ENCODE data around the gene PLD3. TPM values are rescaled to one million over a fixed set of nuclear protein-coding genes. Genes with fewer than 3 reads are reported as not detected.

The PLD3 gene
- total RNA-seq, 1 donor from 2014 or later, result 116 TPM

DNA sequence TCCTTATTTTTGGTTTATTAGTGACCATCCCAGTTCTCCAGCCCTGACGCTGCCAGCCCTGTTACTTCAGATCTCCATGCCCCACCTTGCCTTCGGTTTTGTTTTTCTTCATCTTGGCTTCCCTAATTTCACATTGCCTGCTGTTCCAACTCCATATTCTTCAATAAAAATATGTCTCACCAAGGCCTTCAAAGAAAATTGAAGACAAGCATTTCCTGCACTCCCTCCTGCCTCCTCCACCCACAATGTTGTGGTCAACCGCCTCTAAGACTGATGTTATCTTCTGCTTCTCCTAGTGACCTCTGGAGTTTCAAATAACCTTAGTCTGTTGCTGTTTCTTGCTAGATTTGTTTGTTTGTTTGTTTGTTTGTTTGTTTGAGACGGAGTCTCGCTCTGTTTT, 14.6 kb downstream of the PLD3 start:
- H3K27ac ChIP-seq, result no peak overlapping the region
- peaks cover 11% of the 10 kb centered on the region for H3K4me1 ChIP-seq
- H3K4me3 ChIP-seq, result no peak overlapping the region
- H3K27me3 ChIP-seq, result no peaks in the 10 kb centered on the region
- TF ChIP-seq, protein P1, sequence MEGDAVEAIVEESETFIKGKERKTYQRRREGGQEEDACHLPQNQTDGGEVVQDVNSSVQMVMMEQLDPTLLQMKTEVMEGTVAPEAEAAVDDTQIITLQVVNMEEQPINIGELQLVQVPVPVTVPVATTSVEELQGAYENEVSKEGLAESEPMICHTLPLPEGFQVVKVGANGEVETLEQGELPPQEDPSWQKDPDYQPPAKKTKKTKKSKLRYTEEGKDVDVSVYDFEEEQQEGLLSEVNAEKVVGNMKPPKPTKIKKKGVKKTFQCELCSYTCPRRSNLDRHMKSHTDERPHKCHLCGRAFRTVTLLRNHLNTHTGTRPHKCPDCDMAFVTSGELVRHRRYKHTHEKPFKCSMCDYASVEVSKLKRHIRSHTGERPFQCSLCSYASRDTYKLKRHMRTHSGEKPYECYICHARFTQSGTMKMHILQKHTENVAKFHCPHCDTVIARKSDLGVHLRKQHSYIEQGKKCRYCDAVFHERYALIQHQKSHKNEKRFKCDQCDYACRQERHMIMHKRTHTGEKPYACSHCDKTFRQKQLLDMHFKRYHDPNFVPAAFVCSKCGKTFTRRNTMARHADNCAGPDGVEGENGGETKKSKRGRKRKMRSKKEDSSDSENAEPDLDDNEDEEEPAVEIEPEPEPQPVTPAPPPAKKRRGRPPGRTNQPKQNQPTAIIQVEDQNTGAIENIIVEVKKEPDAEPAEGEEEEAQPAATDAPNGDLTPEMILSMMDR (IDR thresholded peaks at IDR 0.05), result no peak
- no peak for TF ChIP-seq EZH2phosphoT487 (IDR thresholded peaks at IDR 0.05)
- no peaks in the 10 kb centered on the region for H3K9me3 ChIP-seq (ENCODE audit: low read depth)
- Mint-ChIP-seq H3K9me3 (no peaks in the 10 kb centered on the region), H3K27ac (no peak overlapping the region), H3K4me3 (no peak overlapping the region), H3K4me1 (peaks cover 23% of the 10 kb centered on the region), H3K36me3 (no peaks in the 10 kb centered on the region), H3K27me3 (ENCODE audit: insufficient read depth, low read depth) (no peaks in the 10 kb centered on the region)
- H3F3A ChIP-seq (ENCODE audit: low read depth), result peaks cover 10% of the 10 kb centered on the region
- H4K20me1 ChIP-seq (ENCODE audit: low read depth), result peaks cover 17% of the 10 kb centered on the region
- no peaks in the 10 kb centered on the region for H3K79me2 ChIP-seq (ENCODE audit: low read depth)
- H3K9ac ChIP-seq, result no peak overlapping the region
- H3K4me2 ChIP-seq, result no peak overlapping the region
- H3K36me3 ChIP-seq, result no peaks in the 10 kb centered on the region
- no peak overlapping the region for H2AFZ ChIP-seq (replicated peaks)
- no peak for DNase-seq (ENCODE audit: low spot score)

DNA sequence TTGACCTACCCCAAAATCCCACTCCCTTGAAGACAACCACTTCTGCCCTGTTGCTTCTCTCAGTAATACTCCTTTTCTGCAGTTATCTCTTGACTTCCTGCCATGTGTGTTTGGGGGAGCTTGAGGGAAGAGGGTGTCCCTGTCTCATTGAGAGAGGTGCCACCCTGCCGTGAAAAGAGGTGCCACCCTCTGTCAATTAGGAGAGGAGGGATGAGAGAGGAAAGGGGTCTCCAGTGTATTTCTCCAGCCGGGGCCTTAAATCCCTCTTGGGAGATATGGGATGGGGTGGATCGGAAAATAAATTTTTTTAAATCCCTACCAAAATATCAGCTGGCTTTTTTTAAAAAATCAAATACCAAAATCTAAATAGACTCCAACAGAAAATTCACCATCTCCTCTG, 16.5 kb downstream of the PLD3 start:
- no peaks in the 10 kb centered on the region for H3K79me2 ChIP-seq (ENCODE audit: low read depth)
- Mint-ChIP-seq H3K9me3 (no peaks in the 10 kb centered on the region), H3K27ac (peak overlapping the region; percentile 82)

DNA sequence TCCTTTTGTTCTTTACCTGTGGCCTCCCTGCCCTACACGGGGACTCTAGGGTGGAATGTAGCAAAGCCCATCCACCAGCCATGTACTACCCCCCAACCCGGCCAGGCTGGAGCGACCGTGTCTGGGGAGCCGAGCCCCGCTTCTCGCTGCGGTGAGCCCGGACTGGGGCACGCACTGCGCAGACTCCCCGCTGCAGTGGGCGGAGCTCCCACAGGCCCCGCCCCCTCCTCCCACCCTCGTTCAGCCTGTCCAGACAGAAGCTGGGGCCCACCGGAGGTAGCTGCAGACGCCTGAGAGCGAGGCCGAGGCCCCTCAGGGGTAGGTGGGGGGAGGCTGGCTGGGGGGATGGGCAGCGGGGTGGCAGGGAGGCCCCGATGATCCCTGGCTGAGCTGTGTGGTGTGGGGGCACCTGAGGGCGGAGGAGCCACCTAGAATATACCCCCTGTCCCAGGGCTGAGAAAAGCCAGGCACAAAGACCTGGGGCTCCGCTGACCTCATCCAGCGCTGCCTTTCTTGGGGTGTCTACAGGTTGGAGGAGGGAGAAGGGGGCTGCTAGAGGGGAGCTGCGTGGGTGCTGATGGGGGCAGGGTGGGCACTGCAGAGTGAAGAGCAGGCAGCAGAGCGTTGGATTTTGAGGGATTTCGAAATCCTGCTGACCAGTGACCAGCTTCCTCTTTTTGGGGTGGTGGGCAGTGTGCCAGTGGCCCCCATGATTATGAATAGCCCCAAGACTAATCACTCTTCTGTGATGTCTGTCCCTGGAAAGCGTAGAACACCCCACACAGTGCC, 17.3 kb downstream of the PLD3 start:
- H3K4me2 ChIP-seq, result peak overlapping the region; percentile 90
- H3K36me3 ChIP-seq, result no peaks in the 10 kb centered on the region
- H3K4me3 Mint-ChIP-seq, result peak overlapping the region; percentile 90
- H3K9me3 ChIP-seq (ENCODE audit: low read depth), result no peaks in the 10 kb centered on the region
- H3K4me1 Mint-ChIP-seq, result peaks cover 21% of the 10 kb centered on the region
- H3K9me3 Mint-ChIP-seq, result no peaks in the 10 kb centered on the region
- H3F3A ChIP-seq (ENCODE audit: low read depth), result peaks cover 10% of the 10 kb centered on the region
- peaks cover 11% of the 10 kb centered on the region for H3K4me1 ChIP-seq
- H3K27me3 Mint-ChIP-seq (ENCODE audit: insufficient read depth, low read depth), result peaks cover 2% of the 10 kb centered on the region
- TF ChIP-seq EZH2 (IDR thresholded peaks at IDR 0.05), result no peak
- peaks cover 18% of the 10 kb centered on the region for H4K20me1 ChIP-seq (ENCODE audit: low read depth)
- H3K79me2 ChIP-seq (ENCODE audit: low read depth), result no peaks in the 10 kb centered on the region
- H3K27me3 ChIP-seq, result no peaks in the 10 kb centered on the region
- peak overlapping the region; percentile 85 for H2AFZ ChIP-seq (replicated peaks)
- H3K36me3 Mint-ChIP-seq, result peaks cover 5% of the 10 kb centered on the region
- H3K27ac Mint-ChIP-seq, result peak overlapping the region; percentile 82
- DNase-seq (ENCODE audit: low spot score), result peak; percentile 91
- no peak overlapping the region for H3K27ac ChIP-seq
- H3K9ac ChIP-seq, result no peak overlapping the region
- H3K4me3 ChIP-seq, result peak overlapping the region; percentile 70

More for the DNA sequence above, 16.5 kb downstream of the PLD3 start:
- peak overlapping the region; percentile 90 for H3K4me2 ChIP-seq
- no peak overlapping the region for H2AFZ ChIP-seq (replicated peaks)
- Mint-ChIP-seq H3K4me1 (peaks cover 24% of the 10 kb centered on the region), H3K4me3 (peak overlapping the region; percentile 90), H3K27me3 (ENCODE audit: insufficient read depth, low read depth) (no peaks in the 10 kb centered on the region), H3K36me3 (no peaks in the 10 kb centered on the region)
- H3K36me3 ChIP-seq, result no peaks in the 10 kb centered on the region
- no peak overlapping the region for H3K9ac ChIP-seq
- H3K27ac ChIP-seq, result no peak overlapping the region
- H3K9me3 ChIP-seq (ENCODE audit: low read depth), result no peaks in the 10 kb centered on the region
- peaks cover 18% of the 10 kb centered on the region for H4K20me1 ChIP-seq (ENCODE audit: low read depth)
- H3F3A ChIP-seq (ENCODE audit: low read depth), result peaks cover 10% of the 10 kb centered on the region
- peaks cover 11% of the 10 kb centered on the region for H3K4me1 ChIP-seq
- H3K4me3 ChIP-seq, result peak overlapping the region; percentile 70
- no peak for TF ChIP-seq EZH2phosphoT487 (IDR thresholded peaks at IDR 0.05)
- no peak for TF ChIP-seq EZH2 (IDR thresholded peaks at IDR 0.05)
- TF ChIP-seq, protein P1 (IDR thresholded peaks at IDR 0.05), result no peak
- no peak for DNase-seq (ENCODE audit: low spot score)
- H3K27me3 ChIP-seq, result no peaks in the 10 kb centered on the region
